Left cardiac atrium (tissue), 4 donors: ENCODE results near the gene SH3RF3. TPM values are rescaled to one million over a fixed set of nuclear protein-coding genes. Genes with fewer than 3 reads are reported as not detected.

Source experiments
- ATAC-seq, 2 donors: fragments of 200-7000 bp; cut with Tn5 transposase; one replicate each; pipeline ENCODE4 v1.9.1; 2020; ENCODE audit warnings: mild to moderate bottlenecking in 2 of 2, moderate library complexity in 2 of 2
- DNase-seq: peaks from one replicate; pipeline ENCODE4 v3.0.0-alpha.2; 2020
- intact Hi-C, 2 donors: fragments of 100-400 bp; cut with DNase I; formaldehyde crosslinking; loops; one replicate each; pipeline versions ENCODE4 v1.14.1 to v1.15.1; 2022 to 2023
- total RNA-seq, 2 donors: library from RNA; stranded (reverse); fragmentation: NEBNext Ultra II Directional; extraction: Animal tissue kit (Norgen Biotek cat#: 25700); gene quantifications; one replicate each; pipeline ENCODE4 v1.2.1, GENCODE V29; 2021
- donor health status: DM: no; HTN: yes; CAD: no.
- donor health status: DM: no; HTN: yes; CAD: no; lungs with severe emphysema.
- donor health status: DM: yes; HTN: yes; CAD: no.
- donor health status: Dilated cardiomyopathy.

Gene SH3RF3
- total RNA-seq, 2 donors from 2014 or later = 8.8 to 9.4 TPM

- peak; percentile 39 to 76 for ATAC-seq
Measured at GRCh38 chr2:109171444-109172334, 42.7 kb downstream of the SH3RF3 start.

DNA sequence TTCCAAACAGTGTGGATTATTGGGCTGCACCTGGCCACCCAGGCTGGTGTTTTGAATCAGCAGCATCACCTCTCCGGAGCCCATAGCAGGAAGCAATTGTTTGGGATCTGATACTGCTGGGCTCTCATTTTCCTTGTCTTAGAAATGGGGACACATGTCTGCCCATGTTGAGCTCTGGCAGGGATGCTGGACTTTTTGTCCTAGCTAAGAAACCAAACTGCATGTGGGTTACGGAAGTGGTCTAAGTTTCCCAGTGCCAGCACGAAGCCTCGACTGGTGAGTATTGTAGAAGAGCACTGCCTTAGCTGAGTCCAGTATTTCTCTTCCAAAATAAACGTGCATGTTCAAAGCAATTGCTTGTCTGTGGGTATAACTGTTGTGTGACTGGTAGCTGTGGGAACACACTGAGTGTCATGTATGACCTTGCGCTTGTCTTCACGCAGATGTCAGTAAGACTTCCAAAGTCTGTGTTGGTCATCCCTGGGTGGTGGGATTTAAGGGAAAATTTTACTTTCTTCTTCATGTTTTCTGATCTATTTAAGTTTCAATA lies 43.6 kb downstream of the SH3RF3 start:
- no peak for ATAC-seq
- intact Hi-C loops = no loop called here

More at GRCh38 chr2:109171444-109172334, 42.7 kb downstream of the SH3RF3 start:
- intact Hi-C loops = no loop called here
- peak; percentile 78 for DNase-seq

DNA sequence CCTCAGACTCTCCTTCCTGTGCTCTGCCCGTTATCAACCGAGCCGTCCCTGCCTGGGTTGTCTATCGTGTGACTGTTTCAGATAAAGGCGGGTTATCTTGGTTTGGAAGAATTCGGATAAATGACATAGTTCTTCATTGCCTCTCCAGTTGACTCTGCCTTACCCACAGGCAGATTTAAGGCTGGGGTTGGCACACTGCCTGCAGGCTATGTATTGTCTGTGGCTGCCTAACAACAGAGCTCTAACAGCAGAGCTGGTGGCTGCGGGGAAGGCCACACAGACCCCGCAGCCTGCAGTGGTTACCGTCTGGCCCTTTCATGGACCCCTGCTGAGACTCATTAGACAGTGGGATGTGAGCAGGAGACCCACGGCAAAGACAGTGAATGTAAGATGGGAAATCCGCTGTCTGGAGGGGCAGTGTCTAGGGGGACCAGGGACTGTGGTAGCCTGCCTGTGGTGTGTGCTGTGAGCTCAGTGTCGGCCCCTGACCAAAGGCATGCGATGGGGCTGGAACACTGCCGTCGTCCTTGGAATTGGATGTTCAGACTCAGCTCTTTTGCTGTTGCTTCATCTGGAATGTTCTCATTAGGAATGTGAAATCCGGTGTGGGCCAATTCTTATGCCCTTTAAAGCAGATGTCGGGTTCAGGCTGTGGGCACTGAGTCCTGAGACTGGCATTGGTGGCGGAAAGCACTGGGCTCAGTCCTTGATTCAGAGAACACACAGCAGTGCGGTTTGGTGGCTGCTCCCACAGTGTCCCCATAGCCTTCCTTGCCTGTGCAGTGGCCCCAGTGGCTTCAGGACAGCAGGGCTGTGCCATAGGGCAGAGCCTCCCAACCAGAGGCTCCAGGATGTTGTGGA lies 44.5 kb downstream of the SH3RF3 start:
- ATAC-seq (peak; percentile 83), DNase-seq (peak; percentile 84)
- intact Hi-C loops = no loop called here

More for the DNA sequence above, 43.6 kb downstream of the SH3RF3 start:
- DNase-seq = no peak

DNA sequence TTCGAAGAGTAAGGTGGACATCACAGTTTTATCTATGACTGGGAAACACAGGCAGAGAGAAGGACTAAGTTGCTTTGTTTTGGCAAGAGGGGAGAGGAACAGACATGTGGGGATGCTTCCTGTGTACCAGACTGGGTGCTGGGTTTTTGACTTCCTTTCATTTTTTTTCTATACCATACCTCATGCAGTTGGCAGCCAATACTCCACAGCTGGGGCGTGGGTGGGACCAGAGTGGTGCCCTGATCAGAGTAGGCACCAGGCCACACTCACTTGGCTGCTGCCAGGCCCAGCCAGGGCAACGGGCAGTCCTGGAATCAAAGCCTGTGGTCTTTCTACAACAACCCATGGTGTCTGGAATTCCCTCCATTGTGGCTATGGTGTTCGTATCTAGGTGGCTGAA lies 45.2 kb downstream of the SH3RF3 start:
- ATAC-seq (peak in 1 of 2 donors; percentile 21), DNase-seq (no peak)
- intact Hi-C loops = no loop called here

GRCh38 chr2:109174626-109175349 lies 45.8 kb downstream of the SH3RF3 start:
- intact Hi-C loops = no loop called here
- ATAC-seq (no peak), DNase-seq (no peak)

GRCh38 chr2:109175350-109175678 lies 46.3 kb downstream of the SH3RF3 start:
- DNase-seq = no peak
- intact Hi-C loops = no loop called here
- ATAC-seq = no peak

DNA sequence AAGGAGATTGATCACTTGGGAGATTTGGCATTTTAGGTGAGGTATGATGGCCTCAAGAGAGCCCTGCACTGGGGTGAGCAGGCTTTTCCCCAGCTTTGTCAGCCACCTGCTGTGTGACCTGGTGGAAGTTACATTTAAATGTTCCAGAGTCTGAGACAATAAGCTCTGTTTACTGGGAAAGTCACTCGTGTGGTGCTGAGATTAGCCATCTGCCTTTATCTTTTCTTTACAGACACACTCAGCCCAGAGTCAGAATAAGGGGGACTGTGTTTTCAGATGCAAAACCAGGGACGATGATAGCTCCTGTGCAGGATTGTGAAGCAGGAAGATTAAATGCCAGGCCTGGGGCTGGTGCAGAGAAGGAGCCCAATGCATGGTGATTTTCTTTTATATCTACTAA lies 47.9 kb downstream of the SH3RF3 start:
- DNase-seq (no peak), ATAC-seq (no peak)
- intact Hi-C loops = no loop called here

GRCh38 chr2:109177635-109178034 lies 48.6 kb downstream of the SH3RF3 start:
- no peak for DNase-seq
- intact Hi-C loops = no loop called here
- no peak for ATAC-seq

GRCh38 chr2:109178968-109179367 lies 50.0 kb downstream of the SH3RF3 start:
- intact Hi-C loops = no loop called here
- ATAC-seq (no peak), DNase-seq (no peak)

- ATAC-seq (no peak), DNase-seq (no peak)
- intact Hi-C loops = no loop called here
Measured at GRCh38 chr2:109180786-109181185, 51.8 kb downstream of the SH3RF3 start.

DNA sequence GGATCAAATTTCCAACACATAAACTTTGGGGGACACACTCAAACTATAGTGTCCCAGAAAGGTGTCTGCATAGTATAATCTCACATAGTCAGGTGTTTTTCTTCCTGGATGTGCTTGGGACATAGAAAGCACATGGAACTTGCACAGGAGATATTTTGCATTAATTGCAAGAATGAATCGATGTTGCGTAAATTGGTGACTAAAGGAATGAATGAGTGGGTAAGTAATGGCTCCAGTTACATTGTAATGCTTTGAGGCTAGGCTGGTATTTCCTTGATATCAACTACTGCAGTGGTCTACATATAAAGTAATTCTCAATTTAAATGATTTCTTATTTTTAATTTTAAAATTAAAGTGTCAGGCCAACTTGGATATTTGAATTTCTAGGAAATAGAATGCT lies 53.4 kb downstream of the SH3RF3 start:
- ATAC-seq (no peak), DNase-seq (no peak)
- intact Hi-C loops = no loop called here

GRCh38 chr2:109183871-109184270 lies 54.9 kb downstream of the SH3RF3 start:
- DNase-seq = no peak
- ATAC-seq = no peak
- intact Hi-C loops = no loop called here

- no peak for DNase-seq
- intact Hi-C loops = no loop called here
- ATAC-seq = no peak
Measured at GRCh38 chr2:109184368-109184767, 55.4 kb downstream of the SH3RF3 start.

- ATAC-seq (peak; percentile 86 to 92), DNase-seq (peak; percentile 50)
- intact Hi-C loops = no loop called here
Measured at GRCh38 chr2:109185338-109185737, 56.3 kb downstream of the SH3RF3 start.

GRCh38 chr2:109185821-109186570 lies 57.0 kb downstream of the SH3RF3 start:
- ATAC-seq (peak; percentile 88 to 89), DNase-seq (peak; percentile 60)
- intact Hi-C loops = no loop called here

DNA sequence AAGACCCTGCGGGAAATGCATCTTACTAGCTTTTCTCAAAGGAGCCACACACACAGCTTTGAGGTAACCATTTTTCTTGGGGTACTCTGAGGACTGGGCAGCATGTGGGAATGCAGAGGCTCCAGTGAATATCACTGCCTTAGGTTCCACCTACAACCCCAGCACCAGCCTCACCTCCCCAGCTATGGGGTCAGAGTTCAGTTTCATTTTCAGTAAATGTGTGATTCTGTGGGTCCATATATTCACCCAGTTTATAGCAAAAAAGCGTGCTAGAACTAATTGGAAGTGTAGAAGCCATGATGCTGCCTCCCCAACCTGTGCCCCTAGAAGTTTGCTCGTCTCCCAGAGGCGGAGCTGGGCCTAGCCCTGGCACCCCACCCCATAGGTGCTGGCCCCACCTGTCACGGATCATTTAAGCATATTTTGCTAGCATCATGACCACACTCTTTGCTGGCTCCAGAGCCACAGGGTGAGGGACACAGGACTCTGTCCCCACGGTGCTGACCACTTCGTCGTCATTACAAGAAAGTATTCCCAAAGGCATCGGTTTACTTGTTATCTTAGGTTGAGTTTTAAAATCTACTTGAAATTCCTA lies 57.7 kb downstream of the SH3RF3 start:
- ATAC-seq (no peak), DNase-seq (no peak)
- intact Hi-C loops = no loop called here

- DNase-seq (no peak), ATAC-seq (no peak)
- intact Hi-C loops = no loop called here
Measured at GRCh38 chr2:109187711-109188495, 58.9 kb downstream of the SH3RF3 start.

DNA sequence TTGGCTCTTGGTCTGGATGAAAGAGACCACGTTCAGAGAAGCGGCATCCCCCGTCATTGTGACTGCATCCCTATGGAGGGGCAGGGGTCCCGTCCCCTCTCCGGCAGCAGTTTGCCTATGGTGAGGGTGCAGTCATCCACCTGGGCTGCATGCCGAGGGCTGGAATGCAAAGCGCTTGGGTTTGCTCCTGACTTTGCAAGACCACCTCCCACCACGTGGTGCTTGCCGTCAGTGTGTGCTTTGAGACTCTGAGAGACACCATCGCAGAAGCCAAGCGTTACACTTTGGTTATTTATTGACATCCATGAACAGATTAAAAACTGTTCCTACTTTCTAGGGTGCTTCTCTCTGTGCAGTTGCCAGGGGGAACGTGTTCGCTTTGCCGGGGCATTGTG lies 59.5 kb downstream of the SH3RF3 start:
- intact Hi-C loops = no loop called here
- ATAC-seq = no peak
- DNase-seq = no peak
